ENCODE data around the gene BRIP1.
"Not testable (repeated sequence)": the region's sequence is repeated elsewhere in the genome, so short reads cannot be mapped to it uniquely, and the experiment has no call there.

The BRIP1 gene

DNA sequence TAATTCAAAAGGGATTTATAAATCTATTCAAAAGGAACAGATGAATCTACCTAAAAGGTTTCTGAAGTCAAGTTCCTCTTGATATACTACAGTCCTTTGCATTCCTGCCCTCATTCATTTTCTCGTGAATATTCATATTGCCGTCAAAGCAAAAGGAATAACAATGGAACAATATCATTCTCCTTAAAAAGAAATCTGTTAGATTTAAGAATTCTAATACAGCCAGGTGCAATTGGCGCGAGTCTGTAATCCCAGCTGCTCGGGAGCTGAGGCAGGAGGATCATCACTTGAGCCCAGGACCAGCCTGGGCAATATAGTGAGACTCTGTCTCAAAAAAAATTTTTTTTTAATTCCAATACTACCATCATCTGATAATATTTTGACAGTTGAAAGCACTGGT is 130.3 kb downstream of the BRIP1 start:
- no peak for DNase-seq (ENCODE audit: low read depth in 2 of 3, low spot score in 2 of 3)

DNA sequence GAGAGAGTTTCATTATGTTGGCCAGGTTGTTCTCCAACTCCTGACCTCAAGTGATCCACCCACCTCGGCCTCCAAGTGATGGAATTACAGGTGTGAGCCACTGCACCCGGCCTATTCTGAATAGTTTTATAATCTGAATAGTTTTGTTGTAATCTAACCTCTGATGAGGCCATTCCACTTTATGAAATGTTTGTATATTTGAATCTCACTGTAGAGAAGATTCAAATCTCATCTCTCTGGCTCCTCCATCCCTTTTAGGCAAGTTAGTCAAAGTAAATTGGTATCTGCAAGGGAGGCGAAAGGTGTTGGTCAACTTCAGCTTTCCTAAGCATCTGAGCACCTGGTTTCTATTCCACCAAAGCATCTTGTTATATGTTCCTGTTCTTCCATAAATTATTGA is 131.2 kb downstream of the BRIP1 start:
- DNase-seq (ENCODE audit: low read depth in 2 of 3, low spot score in 2 of 3), result no peak

DNA sequence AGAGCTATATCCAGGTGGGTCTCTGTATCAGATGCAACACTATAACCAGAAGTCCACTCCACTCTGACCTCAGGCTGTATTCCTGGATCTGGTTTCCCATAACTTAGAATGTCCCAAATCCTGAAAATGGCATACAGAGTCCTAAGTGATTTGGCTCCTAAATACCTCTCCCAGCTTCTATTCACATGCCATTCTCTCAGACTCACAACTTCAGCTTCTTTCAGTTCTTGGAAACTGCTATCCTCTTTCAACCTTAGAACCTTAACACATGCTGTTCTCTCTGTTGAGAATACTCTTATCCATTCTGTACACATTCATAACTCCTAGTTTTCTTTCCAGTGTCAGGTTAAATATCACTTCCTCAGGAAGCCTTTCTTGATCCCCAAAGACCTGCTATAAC is 132.0 kb downstream of the BRIP1 start:
- no peak for DNase-seq (ENCODE audit: low read depth in 2 of 3, low spot score in 2 of 3)

DNA sequence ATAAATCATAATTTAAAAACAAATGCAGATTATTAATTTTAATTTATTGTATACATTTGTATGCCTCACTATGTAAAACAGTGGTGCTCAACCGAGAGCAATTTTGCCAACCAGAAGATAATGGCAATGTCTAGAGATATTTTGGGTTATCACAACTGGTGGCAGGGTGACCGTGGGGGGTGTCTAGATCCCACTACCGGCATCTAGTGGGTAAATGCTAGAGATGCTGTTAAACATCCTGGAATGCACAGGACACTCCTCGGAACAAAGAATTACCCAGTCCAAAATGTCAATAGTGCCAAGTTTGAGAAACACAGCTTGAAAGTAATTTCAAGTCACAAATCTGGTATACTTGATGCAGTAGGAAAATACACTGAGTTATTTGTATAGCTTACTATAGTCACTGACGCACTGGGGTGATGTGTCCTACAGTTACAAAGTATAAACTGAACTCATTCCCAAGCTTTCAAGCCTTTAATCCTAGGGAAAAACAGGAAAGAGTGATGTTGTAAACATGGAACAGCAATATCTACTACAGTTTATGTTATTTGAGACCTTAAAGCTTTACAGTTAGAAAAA is 133.5 kb downstream of the BRIP1 start:
- no peak for DNase-seq (ENCODE audit: low read depth in 2 of 3, low spot score in 2 of 3)

DNA sequence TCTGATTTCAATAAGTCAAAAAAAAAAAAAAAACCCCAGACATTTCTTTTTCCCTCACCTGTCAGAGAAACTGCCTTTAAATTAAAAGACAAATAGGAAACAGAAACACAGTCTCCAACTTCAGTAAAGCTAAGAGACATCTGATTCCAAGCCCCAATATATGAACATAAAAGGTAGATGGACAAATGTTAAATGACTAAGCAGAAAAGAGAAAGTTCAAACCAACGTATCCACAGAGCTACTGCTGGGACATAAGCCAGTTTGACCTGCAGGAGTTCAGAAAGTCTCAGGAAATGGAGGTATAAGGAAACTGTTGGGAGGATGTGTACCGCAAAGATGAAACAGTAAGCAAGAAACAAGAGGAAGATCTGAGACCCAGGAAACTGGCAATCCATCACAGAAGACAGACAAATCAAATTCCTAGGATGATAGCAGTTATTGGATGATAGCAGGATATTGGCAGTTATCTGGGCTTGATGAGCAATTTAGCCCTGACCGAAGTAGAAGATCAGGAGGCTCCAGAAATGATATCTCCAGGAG is 135.0 kb downstream of the BRIP1 start:
- DNase-seq (ENCODE audit: low read depth in 2 of 3, low spot score in 2 of 3), result no peak

DNA sequence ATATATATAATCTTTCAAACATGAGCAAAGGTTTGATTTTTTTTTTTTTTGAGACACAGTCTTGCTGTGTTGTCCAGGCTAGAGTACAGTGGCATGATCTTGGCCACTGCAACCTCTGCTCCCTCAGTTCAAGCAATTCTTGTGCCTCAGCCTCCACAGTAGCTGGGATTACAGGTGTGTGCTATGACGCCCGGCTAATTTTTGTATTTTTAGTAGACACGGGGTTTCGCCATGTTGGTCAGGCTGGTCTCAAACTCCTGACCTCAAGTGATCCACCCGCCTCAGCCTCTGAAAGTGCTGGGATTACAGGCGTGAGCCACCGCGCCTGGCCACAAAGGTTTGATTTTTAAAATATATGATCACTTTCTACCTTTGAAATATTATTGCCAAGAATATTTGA is 135.5 kb downstream of the BRIP1 start:
- DNase-seq (ENCODE audit: low read depth in 2 of 3, low spot score in 2 of 3), result not testable (repeated sequence)

DNA sequence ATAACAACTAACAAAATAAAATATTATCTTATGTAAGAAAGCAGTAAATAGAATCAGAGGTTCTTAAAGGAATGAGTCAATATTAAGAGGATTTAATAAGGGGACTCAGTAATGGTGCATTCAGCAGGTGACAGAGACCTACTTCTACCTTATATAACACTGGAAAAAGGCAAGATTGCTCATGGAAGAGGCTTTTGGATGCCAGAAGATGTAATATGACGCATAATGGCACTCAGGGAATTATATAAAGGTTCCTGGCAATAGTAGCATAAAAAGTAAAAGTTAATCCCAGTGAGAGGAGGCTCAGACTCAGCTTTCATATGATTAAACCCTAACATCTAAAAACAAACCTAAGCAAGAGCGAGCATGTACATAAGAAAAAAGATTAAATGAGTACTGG is 136.4 kb downstream of the BRIP1 start:
- DNase-seq (ENCODE audit: low read depth in 2 of 3, low spot score in 2 of 3), result no peak

DNA sequence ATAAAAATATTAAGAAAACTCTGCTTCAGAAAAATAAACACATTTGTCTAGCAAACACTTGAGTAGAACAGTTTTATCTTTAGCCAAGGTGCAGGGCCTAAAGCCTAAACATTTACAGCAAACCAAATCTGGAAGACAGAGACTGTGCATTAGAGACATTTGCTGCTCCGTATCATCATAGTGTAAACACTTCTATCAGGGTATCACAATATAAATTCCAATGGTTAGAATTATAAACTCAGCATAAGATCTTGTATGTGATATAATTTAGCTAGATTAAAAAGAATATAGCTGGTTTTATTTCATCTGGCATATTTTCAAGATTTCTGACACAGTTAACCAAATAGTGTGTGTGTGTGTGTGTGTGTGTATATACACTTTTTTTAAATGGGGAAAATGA is 138.6 kb downstream of the BRIP1 start:
- no peak for DNase-seq (ENCODE audit: low read depth in 2 of 3, low spot score in 2 of 3)

DNA sequence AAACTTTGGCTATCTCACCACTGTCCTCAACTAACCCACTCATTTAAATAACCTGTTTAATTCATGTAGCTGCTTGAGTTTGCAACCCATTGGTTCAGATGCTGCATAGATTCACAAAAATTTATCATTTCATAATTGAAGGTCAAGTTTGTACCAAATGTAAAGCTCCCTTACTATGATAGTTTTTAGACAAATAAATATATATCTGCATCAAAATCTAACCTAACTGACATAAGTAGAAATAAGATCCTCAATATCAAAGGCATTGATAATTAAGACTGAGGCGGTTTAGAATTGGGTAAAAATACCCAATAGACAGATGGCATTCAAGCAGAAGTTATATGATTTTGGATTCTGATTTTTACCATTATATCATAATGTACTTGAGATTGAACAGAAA is 139.4 kb downstream of the BRIP1 start:
- no peak for DNase-seq (ENCODE audit: low read depth in 2 of 3, low spot score in 2 of 3)

DNA sequence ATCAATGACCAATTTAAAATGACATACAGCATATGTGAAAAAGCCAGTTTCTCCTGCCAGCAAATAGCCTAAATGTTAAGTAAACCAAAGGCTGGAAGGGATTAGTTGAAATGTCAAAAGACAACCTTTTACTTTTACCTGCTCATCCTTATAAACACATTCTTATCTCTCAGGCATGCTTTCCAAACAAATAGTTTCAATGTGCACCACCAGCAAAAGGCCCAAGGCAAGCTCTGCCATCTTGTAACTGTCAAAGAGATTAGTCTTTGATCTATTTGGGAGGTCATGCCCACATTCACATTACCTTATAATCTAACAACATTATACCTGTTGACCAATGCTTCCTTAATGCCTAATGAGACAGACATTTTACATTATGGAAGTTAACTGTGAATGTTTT is 140.1 kb downstream of the BRIP1 start:
- no peak for DNase-seq (ENCODE audit: low read depth in 2 of 3, low spot score in 2 of 3)

DNA sequence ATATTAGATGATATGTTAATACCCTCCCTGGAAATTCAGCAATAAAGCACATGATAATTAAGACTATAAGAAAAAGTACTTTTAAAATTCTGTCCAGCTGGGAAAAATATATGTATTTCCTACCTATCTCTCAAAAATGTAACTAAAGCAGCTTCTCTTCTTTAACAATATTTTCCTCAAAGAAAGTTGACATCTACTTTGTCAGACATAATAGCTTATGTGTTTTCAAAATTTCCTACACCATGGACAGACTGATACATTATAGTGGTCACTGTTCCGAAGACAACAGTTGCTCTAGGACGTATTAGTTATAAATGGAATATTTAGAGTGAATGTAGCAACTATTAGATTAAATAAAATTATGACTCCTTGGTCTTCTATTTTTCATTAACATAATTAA is 140.9 kb downstream of the BRIP1 start:
- no peak for DNase-seq (ENCODE audit: low read depth in 2 of 3, low spot score in 2 of 3)

DNA sequence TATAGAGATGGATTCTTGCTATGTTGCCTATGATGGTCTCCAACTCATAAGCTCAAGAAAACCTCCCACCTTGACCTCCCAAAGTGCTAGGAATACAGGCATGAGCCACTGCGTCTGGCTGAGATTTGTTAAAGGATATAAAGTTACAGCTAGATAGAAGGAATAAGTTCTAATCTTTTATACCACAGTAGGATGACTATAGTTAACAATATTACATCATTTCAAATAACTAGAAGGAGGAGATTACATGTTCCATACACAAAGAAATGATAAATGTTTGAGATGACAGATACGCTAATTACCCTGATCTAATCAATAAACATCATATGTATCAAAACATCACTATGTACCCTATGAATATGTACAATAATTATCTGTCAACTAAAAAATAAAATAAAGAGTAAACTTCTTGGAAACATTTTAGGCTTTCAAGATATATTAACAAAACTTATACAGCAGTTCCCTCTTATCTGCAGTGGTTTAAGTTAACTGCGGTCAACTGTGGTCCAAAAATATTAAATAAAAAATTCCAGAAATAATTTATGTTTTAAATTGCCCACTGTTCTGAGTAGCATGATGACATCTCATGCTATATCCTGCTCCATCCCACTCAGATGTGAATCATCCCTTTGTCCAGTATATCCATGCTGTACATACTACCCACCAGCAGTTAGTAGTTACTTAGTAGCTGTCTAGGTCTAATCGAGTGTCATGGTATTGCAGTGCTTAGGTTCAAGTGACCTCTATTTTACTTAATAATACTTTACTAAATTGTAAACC is 143.1 kb downstream of the BRIP1 start:
- DNase-seq (ENCODE audit: low read depth in 2 of 3, low spot score in 2 of 3), result no peak

DNA sequence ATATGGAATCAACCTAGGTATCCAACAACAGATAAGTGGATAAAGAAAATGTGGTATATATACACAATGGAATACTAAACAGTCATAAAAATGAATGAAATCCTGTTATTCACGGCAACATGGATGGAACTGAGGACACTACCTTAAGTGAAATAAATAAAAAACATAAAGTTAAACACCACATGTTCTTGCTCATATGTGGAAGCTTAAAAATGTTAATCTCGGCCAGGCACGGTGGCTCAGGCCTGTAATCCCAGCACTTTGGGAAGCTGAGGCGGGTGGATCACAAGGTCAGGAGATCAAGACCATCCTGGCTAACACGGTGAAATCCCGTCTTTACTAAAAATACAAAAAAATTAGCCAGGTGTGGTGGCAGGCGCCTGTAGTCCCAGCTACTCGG is 144.1 kb downstream of the BRIP1 start:
- DNase-seq (ENCODE audit: low read depth in 2 of 3, low spot score in 2 of 3), result not testable (repeated sequence)

DNA sequence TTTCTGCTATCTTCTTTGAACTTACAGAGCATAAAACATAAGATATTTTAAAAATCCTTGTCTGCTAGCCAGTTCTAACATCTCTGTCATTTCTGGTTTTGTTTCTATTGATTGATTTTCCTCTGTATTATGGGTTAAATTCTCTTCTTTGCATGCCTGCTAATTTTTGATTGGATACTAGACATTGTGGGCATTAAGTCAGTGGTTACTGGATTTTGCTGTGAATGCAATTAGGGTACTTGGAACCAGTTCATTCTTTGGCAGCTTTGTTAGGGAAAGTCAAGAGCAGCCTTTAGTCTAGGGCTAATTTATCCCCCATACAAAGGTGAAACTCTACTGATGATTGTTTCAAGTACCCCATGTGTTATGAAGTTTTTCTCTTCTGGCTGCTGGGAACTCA is 145.3 kb downstream of the BRIP1 start:
- no peak for DNase-seq (ENCODE audit: low read depth in 2 of 3, low spot score in 2 of 3)

DNA sequence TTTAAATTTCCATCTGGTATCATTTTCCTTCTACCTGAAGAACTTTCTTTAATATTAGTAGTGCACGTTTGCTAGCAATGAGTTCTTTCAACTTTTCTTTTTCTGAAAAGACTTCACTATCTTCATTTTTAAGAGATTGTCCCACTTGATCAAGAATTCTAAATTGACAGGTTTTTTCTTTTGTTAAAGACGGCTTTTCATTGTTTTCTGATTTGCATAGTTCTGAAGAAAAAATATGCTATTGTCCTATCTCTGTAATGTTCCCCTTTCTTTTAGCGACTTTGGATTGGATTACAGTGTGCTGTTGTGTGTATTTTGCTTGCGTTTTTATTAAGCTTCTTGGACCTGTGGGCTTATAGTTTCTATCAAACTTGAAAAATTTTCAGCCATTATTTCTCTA is 146.0 kb downstream of the BRIP1 start:
- no peak for DNase-seq (ENCODE audit: low read depth in 2 of 3, low spot score in 2 of 3)

DNA sequence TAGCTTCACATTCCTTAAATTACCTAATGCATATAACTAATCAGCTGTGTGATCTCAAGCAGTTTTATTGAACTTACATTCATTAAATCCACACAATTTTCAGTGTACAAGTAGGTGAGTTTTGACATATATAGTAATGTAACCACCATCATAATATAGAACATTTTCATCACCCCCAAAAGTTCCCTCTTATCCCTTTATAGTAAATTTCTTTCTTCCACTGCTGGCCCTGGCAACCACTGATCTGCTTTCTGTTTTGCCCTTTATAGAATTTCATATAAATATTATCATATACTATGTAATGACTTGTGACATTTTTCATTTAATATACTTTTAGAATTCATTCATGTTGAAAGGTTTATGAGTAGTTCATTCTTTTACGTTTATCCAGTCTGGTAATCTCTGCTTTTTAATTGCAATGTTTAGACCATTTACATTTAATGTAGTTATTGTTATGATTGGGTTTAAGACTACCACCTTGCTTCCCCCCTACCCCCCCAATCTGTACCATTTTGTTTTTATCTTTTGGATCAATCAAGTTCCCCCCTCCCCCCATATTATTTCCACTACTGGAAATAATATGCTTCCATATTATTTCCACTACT is 147.0 kb downstream of the BRIP1 start:
- no peak for DNase-seq (ENCODE audit: low read depth in 2 of 3, low spot score in 2 of 3)

DNA sequence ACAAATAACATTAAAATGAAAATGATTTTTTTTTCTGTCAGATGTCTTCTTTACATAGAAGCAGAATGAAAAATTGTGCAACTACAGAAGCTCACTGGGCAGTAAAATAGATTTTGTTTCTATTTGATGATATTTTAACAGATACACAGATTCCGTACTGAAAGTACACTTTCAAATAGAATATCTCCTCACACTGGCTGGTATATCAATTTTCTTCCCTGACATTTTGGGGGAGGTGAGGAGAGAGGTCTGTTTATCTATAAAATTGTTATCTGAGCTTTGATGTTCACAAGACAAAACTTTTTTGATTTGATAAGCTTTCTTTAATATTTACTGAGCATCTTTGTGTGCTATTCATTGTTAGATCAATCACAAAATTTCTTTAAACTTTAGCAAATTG is 148.0 kb downstream of the BRIP1 start:
- DNase-seq (ENCODE audit: low read depth in 2 of 3, low spot score in 2 of 3), result no peak

DNA sequence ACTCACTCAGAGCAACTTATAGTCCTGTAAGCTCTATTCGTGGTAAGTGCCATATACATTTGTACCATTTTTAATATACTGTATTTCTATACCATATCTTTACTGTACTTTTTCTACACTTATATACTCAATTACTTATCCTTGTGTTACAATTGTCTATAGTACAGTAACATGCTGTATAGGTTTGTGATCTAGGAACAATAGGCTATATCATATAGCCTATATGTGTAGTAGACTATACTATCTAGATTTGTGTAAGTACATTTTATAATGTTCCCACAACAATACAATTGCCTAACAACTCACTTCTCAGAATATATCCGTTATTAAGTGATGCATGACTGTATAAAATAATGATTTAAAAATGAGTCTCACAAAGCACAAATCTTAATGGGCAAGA is 149.0 kb downstream of the BRIP1 start:
- no peak for DNase-seq (ENCODE audit: low read depth in 2 of 3, low spot score in 2 of 3)

DNA sequence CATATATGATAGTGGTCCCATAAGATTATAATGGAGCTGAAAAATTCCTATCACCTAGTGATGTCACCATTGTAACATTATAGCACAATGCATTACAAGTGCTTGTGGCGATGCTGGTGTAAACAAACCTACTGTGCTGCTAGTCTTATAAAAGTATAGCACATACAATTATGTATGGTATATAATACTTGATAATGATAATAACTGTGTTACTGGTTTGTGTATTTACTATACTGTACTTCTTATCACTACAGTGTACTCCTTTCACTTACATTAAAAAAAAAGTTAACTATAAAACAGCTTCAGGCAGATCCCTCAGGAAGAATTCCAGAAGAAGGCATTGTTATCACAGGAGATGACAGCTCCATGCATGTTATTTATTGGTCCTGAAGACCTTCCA is 150.3 kb downstream of the BRIP1 start:
- DNase-seq (ENCODE audit: low read depth in 2 of 3, low spot score in 2 of 3), result no peak

DNA sequence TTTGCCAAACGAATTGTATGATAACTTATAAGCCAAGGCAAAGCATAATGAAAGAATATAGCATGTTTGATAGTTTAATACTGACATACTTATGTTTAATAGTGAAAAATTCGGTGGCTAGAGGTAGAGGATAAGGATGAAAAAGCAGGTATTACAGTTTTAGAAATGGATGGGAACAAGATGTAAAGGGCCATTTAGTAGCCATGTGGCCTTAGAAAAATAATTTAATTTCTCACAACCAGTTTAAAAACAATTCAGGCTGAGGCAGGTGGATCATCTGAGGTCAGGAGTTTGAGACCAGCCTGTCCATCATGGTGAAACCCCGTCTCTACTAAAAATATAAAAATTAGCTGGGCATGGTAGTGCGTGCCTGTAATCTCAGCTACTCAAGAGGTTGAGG is 152.8 kb downstream of the BRIP1 start:
- DNase-seq (ENCODE audit: low read depth in 2 of 3, low spot score in 2 of 3), result no peak

DNA sequence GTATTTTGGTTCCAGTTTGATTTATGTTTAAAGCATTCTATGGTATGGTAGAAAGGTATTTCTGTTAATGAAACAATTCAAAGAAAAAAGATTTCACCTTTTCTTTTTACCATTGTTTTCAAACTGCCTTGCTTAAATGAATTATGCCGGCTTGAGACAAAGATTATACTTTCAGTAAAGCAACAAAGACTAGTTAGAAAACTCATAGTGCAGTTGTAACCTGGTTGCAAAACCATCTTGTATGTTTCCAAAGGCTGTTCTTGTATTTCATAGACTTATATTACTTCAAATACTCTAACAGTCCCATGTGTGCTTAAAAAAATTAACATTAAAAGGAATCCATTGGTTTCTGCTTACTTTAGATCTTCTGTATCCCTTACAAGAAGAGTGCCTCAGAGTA is 153.8 kb downstream of the BRIP1 start:
- no peak for DNase-seq (ENCODE audit: low read depth in 2 of 3, low spot score in 2 of 3)

DNA sequence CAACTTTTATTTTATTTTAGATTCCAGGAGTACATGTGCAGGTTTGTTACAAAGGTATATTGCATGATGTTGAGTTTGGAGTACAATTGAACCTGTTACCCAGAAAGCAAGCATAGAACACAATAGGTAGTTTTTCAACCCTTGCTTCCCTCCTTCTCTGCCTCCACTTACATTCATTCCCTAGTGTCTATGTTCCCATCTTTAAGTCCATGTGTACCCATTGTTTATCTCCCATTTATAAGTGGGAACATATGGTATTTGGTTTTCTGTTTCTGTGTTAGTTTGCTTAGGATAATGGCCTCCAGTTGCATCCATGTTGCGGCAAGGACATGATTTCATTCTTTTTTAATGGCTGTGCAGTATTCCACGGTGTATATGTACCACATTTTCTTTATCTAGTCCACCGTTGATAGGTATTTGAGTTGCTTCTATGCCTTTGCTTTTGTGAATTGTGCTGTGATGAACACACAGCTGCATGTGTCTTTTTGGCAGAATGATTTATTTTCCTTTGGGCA is 158.3 kb downstream of the BRIP1 start:
- DNase-seq (ENCODE audit: low read depth in 2 of 3, low spot score in 2 of 3), result no peak

Measured in activated CD8-positive, alpha-beta memory T cell treated with anti-CD3 and anti-CD28 coated beads for 48 hours (primary cell).